Fibroblast of lung (primary cell): ENCODE results near the gene DENND5B. TPM values are rescaled to one million over a fixed set of nuclear protein-coding genes. Genes with fewer than 3 reads are reported as not detected.

Experiments used
- DNase-seq, 2 donors: peaks; one replicate each; pipeline versions ENCODE4 v3.0.0 to v3.0.0-alpha.2; 2010; ENCODE audit warnings: low read depth in 2 of 2
- H2AFZ ChIP-seq: 2 replicates; pipeline ENCODE4 v1.5.1; 2012; ENCODE audit warnings: low read length, control low read depth, inconsistent platforms
- H3K27ac ChIP-seq: 2 replicates; pipeline ENCODE4 v1.5.1; 2011; ENCODE audit warnings: low read length, control low read depth; ENCODE audit not compliant: insufficient read depth
- H3K27me3 ChIP-seq: 2 replicates; pipeline ENCODE4 v1.5.1; 2011; ENCODE audit warnings: mild to moderate bottlenecking, low read length; ENCODE audit not compliant: control insufficient read depth, insufficient read depth
- H3K36me3 ChIP-seq: 2 replicates; pipeline ENCODE4 v1.5.1; 2011; ENCODE audit warnings: low read length; ENCODE audit not compliant: control insufficient read depth, insufficient read depth
- H3K4me1 ChIP-seq: 2 replicates; pipeline ENCODE4 v1.5.1; 2011; ENCODE audit warnings: low read length; ENCODE audit not compliant: control insufficient read depth, insufficient read depth; ENCODE audit errors: extremely low read depth
- H3K4me2 ChIP-seq: 2 replicates; pipeline ENCODE4 v1.5.1; 2011; ENCODE audit warnings: low read length, control low read depth; ENCODE audit not compliant: insufficient read depth; ENCODE audit errors: extremely low read depth
- H3K4me3 ChIP-seq, 4 experiments: fragments of 200-600 bp in 1 of 4; sonication (generic) in 1 of 4; replicated peaks in 1 of 4; 2 replicates each; pipeline ENCODE4 v1.5.1; 2011 to 2016; ENCODE audit warnings: low read length in 4 of 4, low read depth in 3 of 4, mild to moderate bottlenecking in 3 of 4, control low read depth in 2 of 4, inconsistent platforms in 1 of 4, mixed read lengths in 1 of 4; ENCODE audit not compliant: insufficient read depth in 1 of 4; ENCODE audit errors: control extremely low read depth in 1 of 4
- H3K79me2 ChIP-seq: 2 replicates; pipeline ENCODE4 v1.5.1; 2012; ENCODE audit warnings: mild to moderate bottlenecking, low read length, inconsistent platforms; ENCODE audit not compliant: control insufficient read depth, insufficient read depth
- H3K9ac ChIP-seq: 2 replicates; pipeline ENCODE4 v1.5.1; 2011; ENCODE audit warnings: mild to moderate bottlenecking, low read length, control low read depth; ENCODE audit not compliant: insufficient read depth
- H3K9me3 ChIP-seq: 2 replicates; pipeline ENCODE4 v1.5.1; 2012; ENCODE audit warnings: low read depth, low read length; ENCODE audit not compliant: control insufficient read depth, insufficient read depth
- H4K20me1 ChIP-seq: 2 replicates; pipeline ENCODE4 v1.5.1; 2011; ENCODE audit warnings: low read length; ENCODE audit not compliant: control insufficient read depth, insufficient read depth; ENCODE audit errors: extremely low read depth
- CTCF ChIP-seq, 2 donors: IDR thresholded peaks in 1 of 2; conservative IDR thresholded peaks in 1 of 2; 1 replicate in 1 of 2; 2 replicates in 1 of 2; pipeline ENCODE4 v1.5.1; 2011 to 2012; ENCODE audit warnings: low read length in 2 of 2, control low read depth in 1 of 2, inconsistent platforms in 1 of 2, low read depth in 1 of 2, mild to moderate bottlenecking in 1 of 2
- EZH2 ChIP-seq: IDR thresholded peaks from 2 replicates; pipeline ENCODE4 v1.5.1; 2012; ENCODE audit warnings: low read length, control low read depth, mild to moderate bottlenecking; ENCODE audit errors: missing control alignments
- polyA plus RNA-seq, 2 donors: library from polyadenylated mRNA; depleted of rRNA in 1 of 2; stranded (reverse) in 1 of 2; unstranded in 1 of 2; fragments of >200 nt; gene quantifications; 2 replicates each; pipeline ENCODE4 v1.2.1, GENCODE V29; 2011 to 2012; ENCODE audit warnings: missing spikeins in 1 of 2
- total RNA-seq: library from RNA; depleted of rRNA; stranded (reverse); fragments of >200 nt; gene quantifications from 2 replicates; pipeline ENCODE4 v1.2.1, GENCODE V29; 2014

The DENND5B gene
- total and polyA plus RNA-seq, 2 donors (not counting 1 experiment from before 2014, with no cell fraction given), result 5.3 to 6.9 TPM

DNA sequence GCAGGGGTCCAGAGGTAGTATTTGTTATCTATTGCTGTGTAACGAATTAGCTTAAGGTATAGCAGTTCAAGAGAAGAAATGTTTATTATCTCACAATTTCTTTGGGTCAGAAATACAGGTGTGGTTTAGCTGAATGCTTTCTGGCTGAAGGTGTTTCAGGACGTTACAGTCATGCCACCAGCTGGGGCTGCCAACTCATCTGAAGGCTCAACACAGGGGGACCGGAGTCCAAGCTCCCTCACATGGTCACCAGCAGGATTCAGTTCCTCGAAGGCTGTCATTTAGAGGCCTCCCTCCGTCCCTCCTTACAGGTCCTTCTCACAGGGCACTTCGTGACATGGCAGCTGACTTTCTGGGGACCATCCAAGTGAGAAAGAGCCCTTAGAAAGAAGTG is 227.5 kb downstream of the DENND5B start:
- Histone ChIP-seq H3K4me1 (no peaks in the 10 kb centered on the region), H2AFZ (no peak overlapping the region), H3K36me3 (no peaks in the 10 kb centered on the region), H4K20me1 (no peaks in the 10 kb centered on the region), H3K27me3 (no peaks in the 10 kb centered on the region), H3K79me2 (no peaks in the 10 kb centered on the region), H3K27ac (no peak overlapping the region), H3K9ac (no peak overlapping the region), H3K9me3 (no peaks in the 10 kb centered on the region), H3K4me3 (no peak overlapping the region), H3K4me2 (no peak overlapping the region)
- TF ChIP-seq EZH2 (no peak), CTCF (conservative IDR thresholded peaks at IDR 0.05 in 1 of 2, IDR thresholded peaks at IDR 0.05 in 1 of 2; ENCODE audit: low read depth in 1 of 2, low read length in 2 of 2) (no peak)
- DNase-seq, result no peak

DNA sequence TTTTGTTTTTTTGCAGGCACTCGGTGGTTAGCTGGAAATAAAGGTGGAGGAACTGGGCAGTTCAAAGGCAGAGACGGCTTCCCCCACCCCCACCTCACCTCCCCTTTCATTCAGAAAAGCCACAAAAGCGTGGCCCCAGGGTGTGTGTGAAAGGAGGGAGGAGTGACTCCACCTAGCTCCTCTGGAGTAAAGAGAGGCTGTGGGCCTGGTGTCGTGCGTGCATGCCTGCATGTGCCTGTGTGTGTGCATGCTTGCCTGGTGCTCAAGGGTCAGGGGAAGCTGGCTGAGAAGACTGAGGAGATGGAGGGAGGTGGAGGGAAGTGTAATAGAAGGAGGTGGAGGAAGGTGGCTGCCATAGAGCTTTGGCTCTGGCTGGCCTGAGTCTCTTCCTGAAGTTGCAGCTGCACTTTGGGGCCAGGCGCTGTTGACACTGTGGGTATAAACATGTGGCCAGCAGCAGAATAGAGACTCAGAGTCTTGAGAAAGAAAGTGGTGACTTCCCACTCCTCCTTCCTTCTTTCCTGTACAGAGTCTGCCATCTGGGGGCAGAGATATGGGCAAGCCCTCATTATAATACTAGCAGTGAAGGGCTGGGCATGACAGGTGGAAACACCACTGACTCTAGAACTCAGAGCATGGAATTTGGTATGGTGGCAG is 228.0 kb downstream of the DENND5B start:
- Histone ChIP-seq H3K4me2 (no peak overlapping the region), H3K36me3 (no peaks in the 10 kb centered on the region), H3K4me3 (no peak overlapping the region), H3K9me3 (no peaks in the 10 kb centered on the region), H3K27ac (no peak overlapping the region), H3K27me3 (no peaks in the 10 kb centered on the region), H3K9ac (no peak overlapping the region), H3K79me2 (no peaks in the 10 kb centered on the region), H2AFZ (peak overlapping the region; percentile 20), H4K20me1 (no peaks in the 10 kb centered on the region), H3K4me1 (no peaks in the 10 kb centered on the region)
- TF ChIP-seq EZH2, result no peak
- no peak for TF ChIP-seq CTCF (conservative IDR thresholded peaks at IDR 0.05 in 1 of 2, IDR thresholded peaks at IDR 0.05 in 1 of 2; ENCODE audit: low read depth in 1 of 2, low read length in 2 of 2)
- DNase-seq, result no peak

DNA sequence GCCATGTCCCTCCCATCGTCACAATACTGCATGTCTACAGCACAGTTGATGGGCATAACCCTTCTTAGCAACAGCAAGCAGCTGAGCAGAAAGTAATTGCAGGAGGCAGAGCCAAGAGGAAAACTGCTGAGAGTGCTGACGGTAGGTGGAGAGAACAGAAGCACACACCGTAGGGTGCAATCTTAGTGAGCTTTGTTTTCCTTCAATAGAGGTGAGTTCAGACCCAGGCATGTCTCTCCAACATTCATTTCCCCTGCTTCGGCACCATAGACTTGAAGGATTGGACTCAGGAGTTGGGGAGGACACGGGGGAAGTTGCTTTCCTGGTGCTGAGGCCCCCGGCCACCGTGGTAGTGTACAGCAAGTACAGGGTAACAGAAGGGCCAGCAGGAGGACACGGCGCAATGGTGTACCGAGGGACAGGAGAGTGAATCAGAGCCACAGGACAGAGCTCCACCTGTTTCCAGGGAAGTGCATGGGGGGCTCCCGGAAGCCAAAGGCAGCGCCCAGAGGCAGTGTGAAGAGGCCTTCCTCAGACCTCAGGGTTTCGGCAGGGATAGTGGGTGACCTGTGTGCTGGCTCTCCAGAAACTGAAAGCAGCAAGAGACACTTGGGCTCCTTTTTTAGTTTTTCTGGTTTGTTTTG is 228.7 kb downstream of the DENND5B start:
- H4K20me1 ChIP-seq, result no peaks in the 10 kb centered on the region
- no peak overlapping the region for H3K4me2 ChIP-seq
- H2AFZ ChIP-seq, result no peak overlapping the region
- no peaks in the 10 kb centered on the region for H3K4me1 ChIP-seq
- H3K4me3 ChIP-seq, result no peak overlapping the region
- H3K79me2 ChIP-seq, result no peaks in the 10 kb centered on the region
- DNase-seq, result no peak
- H3K27me3 ChIP-seq, result no peaks in the 10 kb centered on the region
- H3K9ac ChIP-seq, result no peak overlapping the region
- no peak for TF ChIP-seq EZH2
- no peak for TF ChIP-seq CTCF (conservative IDR thresholded peaks at IDR 0.05 in 1 of 2, IDR thresholded peaks at IDR 0.05 in 1 of 2; ENCODE audit: low read depth in 1 of 2, low read length in 2 of 2)
- H3K36me3 ChIP-seq, result no peaks in the 10 kb centered on the region
- no peak overlapping the region for H3K27ac ChIP-seq
- no peaks in the 10 kb centered on the region for H3K9me3 ChIP-seq
